ENCODE data around the gene ETS1.

Gene ETS1

DNA sequence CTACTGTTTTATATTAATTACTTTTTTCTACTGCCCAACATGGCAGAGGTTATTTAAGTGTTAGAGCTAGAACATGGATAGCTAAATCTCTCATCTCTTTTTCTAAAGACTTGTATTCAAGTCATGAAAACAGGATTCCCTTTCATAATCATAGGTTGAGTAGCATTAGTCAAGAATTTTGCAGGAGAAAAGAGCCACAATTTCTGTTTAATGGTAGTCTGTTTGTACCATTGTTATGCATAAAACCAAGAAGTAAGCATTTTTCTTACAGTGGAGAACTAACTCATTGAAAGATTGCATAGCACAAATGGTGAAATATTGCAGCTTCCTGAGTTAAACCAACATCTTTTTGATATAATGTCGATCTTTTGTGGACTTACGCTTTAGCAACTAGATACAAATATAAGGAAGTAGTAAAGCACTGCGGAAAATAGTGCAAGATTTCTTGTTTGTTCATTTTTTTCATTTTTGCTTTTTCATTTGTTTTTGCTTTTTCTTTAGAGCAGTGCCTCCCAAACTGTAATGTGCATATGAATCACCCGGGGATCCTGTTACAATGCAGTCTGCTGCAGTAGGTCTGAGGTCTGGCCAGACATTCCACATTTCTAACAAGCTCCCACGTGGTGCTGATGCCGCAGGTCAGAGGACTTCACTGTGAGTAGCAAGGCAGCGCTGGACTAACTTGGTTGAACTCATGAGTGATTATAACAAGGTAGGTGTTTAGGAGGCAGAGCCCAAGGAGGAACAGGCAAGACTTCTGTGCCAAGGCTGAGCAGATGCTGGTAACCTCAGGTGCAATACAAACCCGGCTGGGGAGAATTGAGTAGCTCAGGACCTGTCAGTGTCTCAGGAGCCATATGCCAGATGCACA lies 4.6 kb downstream of the ETS1 start:
- TF ChIP-seq, protein P1, sequence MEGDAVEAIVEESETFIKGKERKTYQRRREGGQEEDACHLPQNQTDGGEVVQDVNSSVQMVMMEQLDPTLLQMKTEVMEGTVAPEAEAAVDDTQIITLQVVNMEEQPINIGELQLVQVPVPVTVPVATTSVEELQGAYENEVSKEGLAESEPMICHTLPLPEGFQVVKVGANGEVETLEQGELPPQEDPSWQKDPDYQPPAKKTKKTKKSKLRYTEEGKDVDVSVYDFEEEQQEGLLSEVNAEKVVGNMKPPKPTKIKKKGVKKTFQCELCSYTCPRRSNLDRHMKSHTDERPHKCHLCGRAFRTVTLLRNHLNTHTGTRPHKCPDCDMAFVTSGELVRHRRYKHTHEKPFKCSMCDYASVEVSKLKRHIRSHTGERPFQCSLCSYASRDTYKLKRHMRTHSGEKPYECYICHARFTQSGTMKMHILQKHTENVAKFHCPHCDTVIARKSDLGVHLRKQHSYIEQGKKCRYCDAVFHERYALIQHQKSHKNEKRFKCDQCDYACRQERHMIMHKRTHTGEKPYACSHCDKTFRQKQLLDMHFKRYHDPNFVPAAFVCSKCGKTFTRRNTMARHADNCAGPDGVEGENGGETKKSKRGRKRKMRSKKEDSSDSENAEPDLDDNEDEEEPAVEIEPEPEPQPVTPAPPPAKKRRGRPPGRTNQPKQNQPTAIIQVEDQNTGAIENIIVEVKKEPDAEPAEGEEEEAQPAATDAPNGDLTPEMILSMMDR (IDR thresholded peaks at IDR 0.05; ENCODE audit: low read depth, low read length), result no peak
- Histone ChIP-seq H3K4me3 (ENCODE audit: low read depth, low read length) (no peak overlapping the region), H3K27me3 (ENCODE audit: insufficient read depth, low read depth, severe bottlenecking) (peaks cover 32% of the 10 kb centered on the region), H3K27ac (no peak overlapping the region), H3K9me3 (ENCODE audit: severe bottlenecking) (no peaks in the 10 kb centered on the region), H3K36me3 (no peaks in the 10 kb centered on the region)
- no peak for DNase-seq

DNA sequence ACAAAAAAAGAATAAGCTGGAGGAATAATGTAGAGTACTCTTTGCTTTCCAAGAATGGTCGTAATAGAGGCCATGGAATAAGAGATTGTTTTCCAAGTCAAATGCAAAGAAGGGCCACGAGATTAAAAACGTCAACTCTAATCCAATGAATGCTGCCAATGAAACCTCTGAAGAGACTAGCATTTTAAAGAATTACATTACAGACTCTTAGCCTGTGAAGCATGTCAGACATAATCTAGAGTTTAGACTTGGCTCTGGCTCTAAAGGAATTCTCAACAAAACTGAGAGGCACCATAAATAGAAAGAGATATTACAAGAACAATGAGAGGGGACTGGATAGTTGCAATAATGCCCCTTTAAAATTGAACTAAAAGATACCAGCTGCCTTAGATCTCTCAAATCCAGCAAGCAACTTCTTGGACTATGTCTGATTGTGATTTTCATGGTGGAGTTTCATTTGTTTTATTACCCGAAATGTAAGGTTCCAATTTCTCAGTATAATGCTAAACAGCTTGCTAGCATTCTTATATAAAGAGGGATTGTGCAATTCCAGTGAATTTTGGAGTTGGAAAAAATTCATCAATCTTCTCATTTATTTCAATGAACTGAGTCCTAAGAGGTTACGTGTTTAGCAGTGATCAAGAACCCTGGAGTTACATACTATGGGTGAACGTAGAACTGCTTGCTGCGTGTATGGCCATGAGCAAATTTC lies 5.6 kb downstream of the ETS1 start:
- Histone ChIP-seq H3K27me3 (ENCODE audit: insufficient read depth, low read depth, severe bottlenecking) (peaks cover 22% of the 10 kb centered on the region), H3K9me3 (ENCODE audit: severe bottlenecking) (no peaks in the 10 kb centered on the region), H3K36me3 (no peaks in the 10 kb centered on the region), H3K4me3 (ENCODE audit: low read depth, low read length) (no peak overlapping the region), H3K27ac (no peak overlapping the region)
- DNase-seq, result no peak
- TF ChIP-seq, protein P1 (IDR thresholded peaks at IDR 0.05; ENCODE audit: low read depth, low read length), result no peak

DNA sequence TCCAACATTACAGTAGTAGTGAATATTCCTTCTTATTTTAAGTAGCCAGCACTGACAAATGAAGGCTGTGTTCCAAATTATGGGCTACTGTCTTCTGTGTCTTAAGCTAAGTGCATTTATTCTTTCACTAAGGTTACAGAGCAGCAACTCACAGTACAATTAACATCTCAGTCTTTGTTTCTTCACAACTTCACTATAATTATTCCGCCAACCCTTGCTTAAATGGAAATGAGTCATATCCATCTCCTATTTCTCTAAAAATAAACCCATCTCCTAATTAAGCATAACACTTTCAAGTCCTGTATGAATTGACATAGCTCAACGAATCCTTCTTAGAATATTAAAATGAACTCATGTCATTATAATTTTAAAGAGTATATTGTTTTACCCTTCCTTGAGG lies 6.7 kb downstream of the ETS1 start:
- DNase-seq, result no peak

DNA sequence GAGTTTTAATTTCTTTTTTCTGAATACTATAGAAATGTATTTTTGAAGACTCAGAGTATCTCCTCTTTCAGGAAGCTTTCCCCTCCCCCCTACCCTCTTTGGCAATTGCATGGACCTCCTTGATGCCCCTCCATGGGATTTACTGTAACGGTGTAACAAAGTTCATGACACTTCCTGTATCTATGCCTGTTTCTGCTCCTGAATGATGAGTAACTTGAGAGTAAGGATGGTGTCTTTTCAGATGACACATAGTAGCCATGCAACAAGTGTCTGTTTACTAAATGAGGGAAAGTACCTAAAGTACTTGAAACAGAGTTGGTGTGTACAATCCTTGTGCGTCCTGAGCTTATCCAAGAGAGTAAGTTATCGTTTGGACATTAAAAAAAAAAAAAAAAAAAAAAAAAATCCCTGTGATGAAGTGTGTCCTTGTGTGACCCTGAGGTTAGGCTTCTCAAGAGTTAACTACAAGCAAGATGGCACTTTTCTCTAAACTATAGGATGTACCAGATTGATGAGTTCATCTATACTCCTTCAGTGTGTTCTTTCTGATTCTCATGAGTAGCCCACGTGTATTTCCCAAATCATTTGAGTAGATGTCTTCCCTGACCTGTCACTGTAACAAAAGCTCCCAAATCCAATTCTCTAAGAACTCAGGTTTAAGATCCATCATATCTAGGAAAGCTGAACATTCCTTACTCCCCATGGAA lies 7.4 kb downstream of the ETS1 start:
- TF ChIP-seq, protein P1 (IDR thresholded peaks at IDR 0.05; ENCODE audit: low read depth, low read length), result no peak
- Histone ChIP-seq H3K27me3 (ENCODE audit: insufficient read depth, low read depth, severe bottlenecking) (peaks cover 8% of the 10 kb centered on the region), H3K4me3 (ENCODE audit: low read depth, low read length) (no peak overlapping the region), H3K27ac (no peak overlapping the region), H3K9me3 (ENCODE audit: severe bottlenecking) (no peaks in the 10 kb centered on the region), H3K36me3 (no peaks in the 10 kb centered on the region)
- DNase-seq, result no peak

More for the DNA sequence above, 6.7 kb downstream of the ETS1 start:
- no peaks in the 10 kb centered on the region for H3K9me3 ChIP-seq (ENCODE audit: severe bottlenecking)
- no peaks in the 10 kb centered on the region for H3K36me3 ChIP-seq
- TF ChIP-seq, protein P1 (IDR thresholded peaks at IDR 0.05; ENCODE audit: low read depth, low read length), result no peak
- peaks cover 11% of the 10 kb centered on the region for H3K27me3 ChIP-seq (ENCODE audit: insufficient read depth, low read depth, severe bottlenecking)
- H3K27ac ChIP-seq, result no peak overlapping the region
- no peak overlapping the region for H3K4me3 ChIP-seq (ENCODE audit: low read depth, low read length)

DNA sequence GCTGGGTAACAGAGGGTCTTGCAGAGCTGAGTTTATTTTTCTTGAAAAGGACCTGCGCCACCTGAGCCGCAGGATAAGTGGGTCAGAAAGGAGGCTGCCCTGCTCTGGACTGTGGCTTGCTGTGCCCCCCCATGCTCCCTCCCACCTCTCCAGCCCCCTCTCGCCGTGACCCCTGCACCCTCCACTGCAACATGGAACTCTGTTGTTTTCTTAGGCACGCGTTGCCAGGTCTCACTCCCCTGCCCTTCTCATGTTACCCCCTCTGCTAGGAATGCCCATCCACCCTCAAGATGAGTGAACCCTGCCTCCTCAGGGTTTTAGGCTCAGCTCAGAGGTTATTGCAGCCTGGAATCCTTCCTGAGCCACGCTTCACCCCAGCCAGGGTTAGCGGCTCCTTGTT lies 10.8 kb downstream of the ETS1 start:
- no peaks in the 10 kb centered on the region for H3K9me3 ChIP-seq (ENCODE audit: severe bottlenecking)
- no peak overlapping the region for H3K27ac ChIP-seq
- TF ChIP-seq, protein P1 (IDR thresholded peaks at IDR 0.05; ENCODE audit: low read depth, low read length), result no peak
- H3K4me3 ChIP-seq (ENCODE audit: low read depth, low read length), result no peak overlapping the region
- no peaks in the 10 kb centered on the region for H3K36me3 ChIP-seq
- H3K27me3 ChIP-seq (ENCODE audit: insufficient read depth, low read depth, severe bottlenecking), result no peaks in the 10 kb centered on the region
- DNase-seq, result no peak

Measured in WERI-Rb-1 (cell line).